ENCODE data around the gene SNPH.

SNPH gene

GRCh38 chr20:1286267-1287024, 20.4 kb downstream of the SNPH start:
- ChIA-PET POLR2A (interaction anchor here (0.7 kb wide), 1 partner anchor 520 kb away, joined by 4 read pairs; no protein-coding TSS in a partner anchor), CTCF (interaction anchor here (0.9 to 1.7 kb wide), 2 partner anchors 11 to 13 kb away, joined by 4 read pairs; no protein-coding TSS in a partner anchor)
- no peak for DNase-seq (ENCODE audit: extremely low spot score)
- no peak for TF ChIP-seq CTCF (IDR thresholded peaks at IDR 0.05; ENCODE audit: control extremely low read depth, extremely low read depth, low read depth, missing control alignments)

- ChIA-PET POLR2A (no interaction called here), CTCF (interaction anchor here (0.9 to 1.7 kb wide), 2 partner anchors 12 to 14 kb away, joined by 4 read pairs; no protein-coding TSS in a partner anchor)
- no peak for DNase-seq (ENCODE audit: extremely low spot score)
- TF ChIP-seq CTCF (IDR thresholded peaks at IDR 0.05; ENCODE audit: control extremely low read depth, extremely low read depth, low read depth, missing control alignments): no peak
Measured at GRCh38 chr20:1287306-1287705, 21.2 kb downstream of the SNPH start.

GRCh38 chr20:1287787-1288569, 21.9 kb downstream of the SNPH start:
- DNase-seq (ENCODE audit: extremely low spot score): no peak
- no peak for TF ChIP-seq CTCF (IDR thresholded peaks at IDR 0.05; ENCODE audit: control extremely low read depth, extremely low read depth, low read depth, missing control alignments)
- CTCF ChIA-PET: interaction anchor here (1.7 kb wide), 1 partner anchor 12 kb away, joined by 4 read pairs; no protein-coding TSS in a partner anchor
- POLR2A ChIA-PET: no interaction called here

GRCh38 chr20:1291191-1291741, 25.2 kb downstream of the SNPH start:
- DNase-seq (ENCODE audit: extremely low spot score): no peak
- CTCF ChIA-PET: interaction anchor here (0.9 kb wide), 2 partner anchors 9 to 486 kb away, joined by 3 to 4 read pairs; no protein-coding TSS in a partner anchor
- TF ChIP-seq CTCF (IDR thresholded peaks at IDR 0.05; ENCODE audit: control extremely low read depth, extremely low read depth, low read depth, missing control alignments): no peak
- POLR2A ChIA-PET: no interaction called here

DNA sequence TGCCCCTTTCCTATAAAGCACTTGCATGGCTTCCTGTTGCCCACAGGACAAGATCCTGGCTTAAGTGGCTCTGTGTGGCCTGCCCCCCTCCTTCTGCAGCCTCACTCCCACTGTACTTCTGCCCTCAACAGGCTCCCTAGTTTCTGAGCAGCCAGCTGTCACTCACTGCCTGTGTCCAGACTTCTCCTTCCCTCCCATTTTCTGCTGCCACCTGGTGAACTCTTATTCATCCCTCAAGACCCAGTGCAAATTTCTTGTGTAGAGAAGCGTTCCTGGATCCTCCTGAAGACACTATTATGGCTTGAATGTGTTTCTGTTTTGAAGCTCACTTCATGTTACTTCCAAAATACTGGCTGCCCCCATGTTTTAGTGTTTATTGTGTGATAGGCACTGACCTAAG, 26.5 kb downstream of the SNPH start:
- DNase-seq (ENCODE audit: extremely low spot score): no peak
- no peak for TF ChIP-seq CTCF (IDR thresholded peaks at IDR 0.05; ENCODE audit: control extremely low read depth, extremely low read depth, low read depth, missing control alignments)
- ChIA-PET POLR2A (no interaction called here), CTCF (interaction anchor here (1.5 kb wide), 1 partner anchor 9 kb away, joined by 6 read pairs; no protein-coding TSS in a partner anchor)

GRCh38 chr20:1293641-1294379, 27.7 kb downstream of the SNPH start:
- no peak for TF ChIP-seq CTCF (IDR thresholded peaks at IDR 0.05; ENCODE audit: control extremely low read depth, extremely low read depth, low read depth, missing control alignments)
- no peak for DNase-seq (ENCODE audit: extremely low spot score)
- ChIA-PET POLR2A (no interaction called here), CTCF (interaction anchor here (1.5 kb wide), 1 partner anchor 10 kb away, joined by 6 read pairs; no protein-coding TSS in a partner anchor)

Data from GM10248 (cell line).